Measurements from ENCODE around the gene RSL1D1. TPM values are rescaled to one million over a fixed set of nuclear protein-coding genes. Genes with fewer than 3 reads are reported as not detected.

Gene RSL1D1
- total RNA-seq, 4 donors from 2014 or later, result 152 to 209 (median 174) TPM

DNA sequence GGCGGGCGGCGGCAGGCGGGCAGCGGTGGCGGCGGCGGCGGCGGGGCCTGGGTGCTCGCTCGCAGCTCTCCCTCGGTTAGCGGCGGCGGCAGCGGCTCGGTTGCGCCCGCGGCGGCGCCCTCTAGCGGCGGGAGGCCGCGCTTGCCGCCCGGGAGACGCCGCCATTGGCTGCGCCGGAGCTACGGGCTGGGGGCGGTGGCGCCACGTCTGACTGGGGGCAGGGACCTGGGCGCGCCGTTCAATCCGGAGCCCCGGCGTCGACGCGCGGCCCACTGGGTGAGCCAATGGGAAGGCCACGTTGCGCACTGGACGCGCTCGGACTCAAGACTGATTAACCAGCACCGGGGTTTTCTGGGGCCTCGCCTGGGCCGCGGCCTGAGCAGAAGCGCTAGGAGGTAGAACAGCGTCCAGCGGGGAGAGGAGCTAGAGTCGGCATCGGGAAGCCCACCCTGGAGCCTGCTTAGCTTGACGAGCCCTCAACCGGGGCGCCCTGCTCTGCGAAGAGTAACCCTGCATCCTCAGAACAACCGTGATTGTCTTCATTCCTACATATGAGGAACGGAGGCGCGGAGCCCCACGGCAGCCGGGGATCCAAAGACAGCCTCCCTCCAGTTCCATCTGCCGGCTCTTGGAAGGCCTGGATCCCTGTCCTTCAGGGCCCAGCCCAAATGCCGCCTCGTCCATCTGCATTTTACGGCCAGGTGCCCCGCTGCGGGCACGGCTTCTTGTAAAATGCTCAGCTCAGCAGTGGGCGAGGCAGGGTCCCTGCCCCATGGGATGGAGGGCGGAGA lies 54.0 kb downstream of the RSL1D1 start, which contains the start of gene ZC3H7A:
Gene ZC3H7A, minus strand, starts transcription at position 93 of the 791 bp plus-strand sequence. CDS start 14,904 bp downstream, outside the sequence.
- 0% methylated on average over 12 of the region's 80 CpGs for whole genome bisulfite sequencing
- DNase-seq (ENCODE audit: low spot score in 2 of 2), result peak; percentile 97 to 99
- peak in 1 of 2 donors; percentile 89 for TF ChIP-seq POLR2A (IDR thresholded peaks at IDR 0.05)
- TF ChIP-seq EP300 (IDR thresholded peaks at IDR 0.05), result no peak
- TF ChIP-seq, protein P1, sequence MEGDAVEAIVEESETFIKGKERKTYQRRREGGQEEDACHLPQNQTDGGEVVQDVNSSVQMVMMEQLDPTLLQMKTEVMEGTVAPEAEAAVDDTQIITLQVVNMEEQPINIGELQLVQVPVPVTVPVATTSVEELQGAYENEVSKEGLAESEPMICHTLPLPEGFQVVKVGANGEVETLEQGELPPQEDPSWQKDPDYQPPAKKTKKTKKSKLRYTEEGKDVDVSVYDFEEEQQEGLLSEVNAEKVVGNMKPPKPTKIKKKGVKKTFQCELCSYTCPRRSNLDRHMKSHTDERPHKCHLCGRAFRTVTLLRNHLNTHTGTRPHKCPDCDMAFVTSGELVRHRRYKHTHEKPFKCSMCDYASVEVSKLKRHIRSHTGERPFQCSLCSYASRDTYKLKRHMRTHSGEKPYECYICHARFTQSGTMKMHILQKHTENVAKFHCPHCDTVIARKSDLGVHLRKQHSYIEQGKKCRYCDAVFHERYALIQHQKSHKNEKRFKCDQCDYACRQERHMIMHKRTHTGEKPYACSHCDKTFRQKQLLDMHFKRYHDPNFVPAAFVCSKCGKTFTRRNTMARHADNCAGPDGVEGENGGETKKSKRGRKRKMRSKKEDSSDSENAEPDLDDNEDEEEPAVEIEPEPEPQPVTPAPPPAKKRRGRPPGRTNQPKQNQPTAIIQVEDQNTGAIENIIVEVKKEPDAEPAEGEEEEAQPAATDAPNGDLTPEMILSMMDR (IDR thresholded peaks at IDR 0.05), result peak; percentile 84 to 95
- peak in 2 of 3 donors; percentile 77 to 86 for TF ChIP-seq POLR2AphosphoS5 (IDR thresholded peaks at IDR 0.05)

DNA sequence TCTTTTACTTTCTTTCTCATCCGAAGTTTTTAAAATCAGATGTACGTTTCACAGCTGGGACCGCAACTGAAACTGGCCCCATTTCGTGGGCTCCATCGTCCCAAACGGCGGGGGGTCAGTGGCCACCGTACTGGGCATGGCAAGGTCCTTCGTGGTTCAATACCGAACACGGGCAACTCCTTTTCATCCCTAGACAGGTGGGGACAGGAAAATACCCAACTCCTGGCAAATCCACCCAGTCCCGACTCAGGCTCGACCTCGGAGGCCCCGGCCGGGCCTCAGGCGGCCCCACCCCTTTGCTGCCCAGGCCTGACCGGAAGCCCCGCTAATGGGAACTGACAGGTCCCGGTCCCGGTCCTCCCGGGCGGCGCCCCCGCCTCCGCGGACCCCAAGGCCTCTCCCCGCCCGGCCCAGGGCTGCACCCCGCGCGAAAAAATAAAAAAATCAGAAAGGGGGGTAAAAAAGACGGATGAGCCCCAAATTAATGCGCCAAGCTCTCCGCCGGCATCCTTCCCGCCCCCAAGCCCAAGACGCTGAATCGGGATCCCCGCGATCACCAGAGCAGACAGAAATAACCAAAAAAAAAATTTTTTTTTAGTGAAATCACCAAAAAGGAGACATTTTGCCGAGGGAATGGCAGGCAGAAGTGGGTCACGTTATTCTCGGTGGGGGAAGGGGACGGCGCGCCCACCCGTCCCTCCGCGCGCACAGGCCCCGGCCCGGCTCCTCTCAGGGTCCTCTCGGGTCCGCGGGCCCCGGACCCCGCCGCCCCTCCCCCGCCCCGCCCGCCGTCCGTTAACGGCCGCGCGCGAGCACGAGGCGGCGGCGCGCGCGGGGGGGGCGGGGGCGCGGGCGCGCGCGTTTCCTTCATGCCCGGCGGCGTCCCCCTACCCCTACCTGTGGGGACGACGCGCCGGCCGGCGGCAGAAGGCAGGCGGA lies 54.8 kb downstream of the RSL1D1 start:
- no peaks in the 10 kb centered on the region for H3K27me3 ChIP-seq
- WGBS, result under 1% methylated on average over 41 of the region's 93 CpGs
- H3K4me1 ChIP-seq, result peaks cover 73% of the 10 kb centered on the region
- TF ChIP-seq POLR2A (IDR thresholded peaks at IDR 0.05) (no peak), EP300 (IDR thresholded peaks at IDR 0.05) (no peak), POLR2AphosphoS5 (IDR thresholded peaks at IDR 0.05) (no peak)
- TF ChIP-seq, protein P1 (IDR thresholded peaks at IDR 0.05), result no peak
- no peaks in the 10 kb centered on the region for H3K36me3 ChIP-seq
- H3K4me3 ChIP-seq, result peak overlapping the region; percentile 71
- peak; percentile 80 to 83 for DNase-seq (ENCODE audit: low spot score in 2 of 2)
- peak overlapping the region; percentile 96 for H3K27ac ChIP-seq
- H3K9me3 ChIP-seq, result no peaks in the 10 kb centered on the region

More for the DNA sequence above, 54.0 kb downstream of the RSL1D1 start, which contains the start of gene ZC3H7A:
- H3K36me3 ChIP-seq, result no peaks in the 10 kb centered on the region
- peaks cover 65% of the 10 kb centered on the region for H3K4me1 ChIP-seq
- no peaks in the 10 kb centered on the region for H3K9me3 ChIP-seq
- H3K4me3 ChIP-seq, result peak within 1 kb of the TSS; percentile 71
- no peaks in the 10 kb centered on the region for H3K27me3 ChIP-seq
- peak within 1 kb of the TSS; percentile 96 for H3K27ac ChIP-seq

DNA sequence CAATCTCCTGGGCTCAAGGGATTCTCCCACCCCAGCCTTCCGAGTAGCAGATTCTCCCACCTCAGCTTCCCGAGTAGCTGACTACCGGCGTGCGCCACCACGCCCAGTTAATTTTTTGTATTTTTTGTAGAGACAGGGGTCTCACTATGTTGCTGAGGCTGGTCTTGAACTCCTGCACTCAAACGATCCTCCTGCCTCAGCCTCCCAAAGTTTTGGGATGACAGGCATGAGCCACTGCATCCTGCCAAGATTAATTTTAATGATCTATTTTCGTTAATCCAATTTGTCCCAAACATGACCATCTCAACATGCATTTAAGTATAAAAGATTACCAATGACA lies 55.5 kb downstream of the RSL1D1 start:
- WGBS, result 40% methylated on average over 8 of the region's 8 CpGs
- Histone ChIP-seq H3K4me3 (peak overlapping the region; percentile 71), H3K9me3 (no peaks in the 10 kb centered on the region), H3K27me3 (no peaks in the 10 kb centered on the region), H3K27ac (peak overlapping the region; percentile 96), H3K36me3 (no peaks in the 10 kb centered on the region), H3K4me1 (peaks cover 78% of the 10 kb centered on the region)
- DNase-seq (ENCODE audit: low spot score in 2 of 2), result no peak
- TF ChIP-seq POLR2AphosphoS5 (IDR thresholded peaks at IDR 0.05) (no peak), EP300 (IDR thresholded peaks at IDR 0.05) (no peak), POLR2A (IDR thresholded peaks at IDR 0.05) (no peak)
- TF ChIP-seq, protein P1 (IDR thresholded peaks at IDR 0.05), result no peak

DNA sequence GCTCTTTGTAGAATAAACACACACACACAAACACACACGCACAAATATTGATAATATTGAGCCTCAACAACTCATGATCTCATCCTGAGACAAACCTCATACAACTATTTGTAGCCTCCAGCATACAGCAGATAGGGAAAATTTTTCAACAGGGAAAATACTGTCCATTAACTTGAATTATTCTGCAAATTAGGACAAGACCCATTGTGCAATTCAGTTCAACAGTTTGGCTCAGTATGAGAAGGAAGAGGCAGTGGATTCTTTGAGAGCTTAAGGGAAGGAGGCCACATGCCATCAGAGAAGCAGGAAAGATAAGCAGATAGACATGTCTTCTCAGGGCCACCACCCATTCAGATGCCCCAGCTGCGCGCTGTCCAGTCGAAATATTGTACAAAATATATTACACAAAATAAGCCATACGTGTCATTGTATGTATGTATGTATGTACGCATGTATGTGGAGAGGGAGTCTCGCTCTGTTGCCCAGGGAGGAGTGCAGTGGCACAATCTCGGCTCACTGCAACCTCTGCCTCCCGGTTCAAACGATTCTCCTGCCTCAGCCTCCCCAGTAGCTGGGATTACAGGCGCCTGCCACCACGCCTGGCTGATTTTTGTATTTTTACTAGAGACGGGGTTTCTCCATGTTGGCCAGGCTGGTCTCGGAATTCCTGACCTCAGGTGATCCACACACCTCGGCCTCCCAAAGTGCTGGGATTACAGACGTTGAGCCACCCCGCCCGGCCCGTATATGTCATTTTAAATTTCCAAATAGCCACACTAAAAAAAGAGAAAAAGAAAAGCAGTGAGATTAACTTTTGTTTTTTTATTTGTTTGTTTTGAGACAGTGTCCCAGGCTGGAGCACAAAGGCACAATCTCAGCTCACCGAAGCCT lies 56.1 kb downstream of the RSL1D1 start:
- Histone ChIP-seq H3K36me3 (no peaks in the 10 kb centered on the region), H3K4me1 (peaks cover 78% of the 10 kb centered on the region), H3K9me3 (no peaks in the 10 kb centered on the region), H3K4me3 (peak overlapping the region; percentile 71), H3K27ac (peak overlapping the region; percentile 96), H3K27me3 (no peaks in the 10 kb centered on the region)
- TF ChIP-seq EP300 (IDR thresholded peaks at IDR 0.05) (no peak), POLR2AphosphoS5 (IDR thresholded peaks at IDR 0.05) (no peak), POLR2A (IDR thresholded peaks at IDR 0.05) (no peak)
- TF ChIP-seq, protein P1 (IDR thresholded peaks at IDR 0.05), result no peak
- peak in 1 of 2 donors; percentile 46 for DNase-seq (ENCODE audit: low spot score in 2 of 2)
- WGBS, result 83% methylated on average over 20 of the region's 20 CpGs

Data from suprapubic skin (tissue), 4 donors.